Ishikawa (cell line): Measurements from ENCODE around the gene PTPRD.

Experiments
- CEBPB ChIP-seq: IDR thresholded peaks from 2 replicates; pipeline ENCODE4 v1.6.1; 2012
- CREB1 ChIP-seq: IDR thresholded peaks from 2 replicates; pipeline ENCODE4 v1.6.1; 2012; ENCODE audit warnings: low read depth
- EGR1 ChIP-seq: IDR thresholded peaks from 2 replicates; pipeline ENCODE4 v1.6.1; 2012
- EP300 ChIP-seq: IDR thresholded peaks from 2 replicates; pipeline ENCODE4 v1.6.1; 2012; ENCODE audit warnings: borderline replicate concordance
- FOXM1 ChIP-seq: IDR thresholded peaks from 2 replicates; pipeline ENCODE4 v1.6.1; 2012; ENCODE audit warnings: low read depth, borderline replicate concordance
- NFIC ChIP-seq: IDR thresholded peaks from 2 replicates; pipeline ENCODE4 v1.6.1; 2012
- RAD21 ChIP-seq: IDR thresholded peaks from 2 replicates; pipeline ENCODE4 v1.6.1; 2012; ENCODE audit warnings: low read depth
- TAF1 ChIP-seq: IDR thresholded peaks from 2 replicates; pipeline ENCODE4 v1.6.1; 2012; ENCODE audit warnings: low read depth, mild to moderate bottlenecking
- TCF12 ChIP-seq: IDR thresholded peaks from 2 replicates; pipeline ENCODE4 v1.6.1; 2012; ENCODE audit warnings: low read depth
- TEAD4 ChIP-seq: IDR thresholded peaks from 2 replicates; pipeline ENCODE4 v1.6.1; 2012
- YY1 ChIP-seq: IDR thresholded peaks from 2 replicates; pipeline ENCODE4 v1.6.1; 2012; ENCODE audit warnings: low read depth
- ZBTB7A ChIP-seq: IDR thresholded peaks from 2 replicates; pipeline ENCODE4 v1.6.1; 2012; ENCODE audit warnings: low read depth
- TF ChIP-seq, protein P1 (sequence below): IDR thresholded peaks from 2 replicates; pipeline ENCODE4 v1.6.1; 2012
- TF ChIP-seq, protein P2 (sequence below): IDR thresholded peaks from 2 replicates; pipeline ENCODE4 v1.6.1; 2012
- TF ChIP-seq, protein P3 (sequence below): IDR thresholded peaks from 2 replicates; pipeline ENCODE4 v1.6.1; 2012; ENCODE audit warnings: low read depth, mild to moderate bottlenecking

PTPRD gene

DNA sequence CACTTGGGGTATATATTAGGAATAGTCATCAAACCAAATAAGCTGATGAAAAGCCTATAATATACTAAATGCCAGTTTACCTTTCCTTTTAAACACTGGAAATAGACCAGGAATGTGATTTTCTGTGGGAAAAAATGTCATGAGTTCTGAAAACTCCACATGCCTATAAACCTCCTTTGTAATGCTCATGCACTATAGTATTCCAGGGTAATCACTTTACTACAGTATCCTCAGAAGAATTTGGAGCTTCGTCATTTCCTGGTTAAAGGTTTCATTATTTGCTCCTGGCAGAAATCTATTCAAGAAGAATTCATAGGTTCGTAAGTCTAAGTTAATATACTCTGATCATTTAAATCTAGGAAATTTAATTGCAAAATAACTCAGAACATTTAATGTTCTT lies 1736.5 kb downstream of the PTPRD start:
- TF ChIP-seq EP300 (no peak), CEBPB (no peak), NFIC (no peak)

DNA sequence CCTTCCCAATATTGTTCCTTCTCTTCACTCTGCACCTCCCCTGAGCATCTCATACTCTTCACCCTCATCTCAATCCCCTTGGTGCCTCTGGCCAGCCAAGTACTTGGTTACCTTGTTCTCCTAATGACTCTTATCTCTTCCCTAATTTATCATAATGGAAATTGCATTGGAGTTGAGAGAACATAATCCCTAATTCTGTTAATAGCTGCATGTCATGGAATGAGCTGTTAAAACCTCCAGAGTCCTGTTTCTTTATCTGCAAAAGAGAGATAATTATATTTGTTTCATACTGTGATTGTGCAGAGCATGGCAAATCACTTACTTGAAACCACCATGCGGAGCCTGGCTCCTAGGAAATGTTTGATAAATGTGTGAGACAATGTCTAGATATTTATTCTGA lies 1738.3 kb downstream of the PTPRD start:
- TF ChIP-seq, protein P1, sequence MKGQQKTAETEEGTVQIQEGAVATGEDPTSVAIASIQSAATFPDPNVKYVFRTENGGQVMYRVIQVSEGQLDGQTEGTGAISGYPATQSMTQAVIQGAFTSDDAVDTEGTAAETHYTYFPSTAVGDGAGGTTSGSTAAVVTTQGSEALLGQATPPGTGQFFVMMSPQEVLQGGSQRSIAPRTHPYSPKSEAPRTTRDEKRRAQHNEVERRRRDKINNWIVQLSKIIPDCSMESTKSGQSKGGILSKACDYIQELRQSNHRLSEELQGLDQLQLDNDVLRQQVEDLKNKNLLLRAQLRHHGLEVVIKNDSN: no peak
- TF ChIP-seq EGR1 (no peak), TCF12 (no peak), CREB1 (no peak), EP300 (no peak), YY1 (no peak), ZBTB7A (no peak), RAD21 (no peak), FOXM1 (no peak), TAF1 (no peak), CEBPB (no peak), TEAD4 (no peak), NFIC (no peak)
- TF ChIP-seq, protein P2, sequence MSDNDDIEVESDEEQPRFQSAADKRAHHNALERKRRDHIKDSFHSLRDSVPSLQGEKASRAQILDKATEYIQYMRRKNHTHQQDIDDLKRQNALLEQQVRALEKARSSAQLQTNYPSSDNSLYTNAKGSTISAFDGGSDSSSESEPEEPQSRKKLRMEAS: no peak

DNA sequence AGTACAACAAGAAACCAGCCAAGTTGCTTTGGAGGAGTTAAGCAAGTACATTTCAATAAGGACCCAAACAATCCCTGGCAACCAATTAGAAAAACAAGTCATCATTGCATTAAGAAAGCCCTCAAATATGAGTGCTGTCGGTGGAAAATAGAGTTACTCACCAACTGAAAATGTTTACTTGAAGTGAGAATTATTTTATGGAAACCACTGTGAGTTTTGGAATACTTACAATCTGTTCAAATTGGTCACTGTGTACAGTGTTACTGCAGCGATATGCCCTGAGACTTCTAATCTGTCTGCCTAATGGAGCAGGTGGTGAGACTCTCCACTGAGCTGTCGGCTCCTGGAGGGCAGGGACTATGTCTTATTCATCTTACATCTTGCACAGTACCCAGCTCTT lies 1740.0 kb downstream of the PTPRD start:
- TF ChIP-seq TCF12: no peak
- no peak for TF ChIP-seq CEBPB
- TF ChIP-seq EP300: no peak
- no peak for TF ChIP-seq EGR1
- TF ChIP-seq TAF1: no peak
- TF ChIP-seq, protein P2: no peak
- TF ChIP-seq, protein P1: no peak
- TF ChIP-seq RAD21: no peak
- TF ChIP-seq YY1: no peak
- TF ChIP-seq ZBTB7A: no peak
- TF ChIP-seq CREB1: no peak
- TF ChIP-seq FOXM1: no peak
- TF ChIP-seq, protein P3, sequence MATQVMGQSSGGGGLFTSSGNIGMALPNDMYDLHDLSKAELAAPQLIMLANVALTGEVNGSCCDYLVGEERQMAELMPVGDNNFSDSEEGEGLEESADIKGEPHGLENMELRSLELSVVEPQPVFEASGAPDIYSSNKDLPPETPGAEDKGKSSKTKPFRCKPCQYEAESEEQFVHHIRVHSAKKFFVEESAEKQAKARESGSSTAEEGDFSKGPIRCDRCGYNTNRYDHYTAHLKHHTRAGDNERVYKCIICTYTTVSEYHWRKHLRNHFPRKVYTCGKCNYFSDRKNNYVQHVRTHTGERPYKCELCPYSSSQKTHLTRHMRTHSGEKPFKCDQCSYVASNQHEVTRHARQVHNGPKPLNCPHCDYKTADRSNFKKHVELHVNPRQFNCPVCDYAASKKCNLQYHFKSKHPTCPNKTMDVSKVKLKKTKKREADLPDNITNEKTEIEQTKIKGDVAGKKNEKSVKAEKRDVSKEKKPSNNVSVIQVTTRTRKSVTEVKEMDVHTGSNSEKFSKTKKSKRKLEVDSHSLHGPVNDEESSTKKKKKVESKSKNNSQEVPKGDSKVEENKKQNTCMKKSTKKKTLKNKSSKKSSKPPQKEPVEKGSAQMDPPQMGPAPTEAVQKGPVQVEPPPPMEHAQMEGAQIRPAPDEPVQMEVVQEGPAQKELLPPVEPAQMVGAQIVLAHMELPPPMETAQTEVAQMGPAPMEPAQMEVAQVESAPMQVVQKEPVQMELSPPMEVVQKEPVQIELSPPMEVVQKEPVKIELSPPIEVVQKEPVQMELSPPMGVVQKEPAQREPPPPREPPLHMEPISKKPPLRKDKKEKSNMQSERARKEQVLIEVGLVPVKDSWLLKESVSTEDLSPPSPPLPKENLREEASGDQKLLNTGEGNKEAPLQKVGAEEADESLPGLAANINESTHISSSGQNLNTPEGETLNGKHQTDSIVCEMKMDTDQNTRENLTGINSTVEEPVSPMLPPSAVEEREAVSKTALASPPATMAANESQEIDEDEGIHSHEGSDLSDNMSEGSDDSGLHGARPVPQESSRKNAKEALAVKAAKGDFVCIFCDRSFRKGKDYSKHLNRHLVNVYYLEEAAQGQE: no peak
- no peak for TF ChIP-seq TEAD4
- TF ChIP-seq NFIC: no peak

DNA sequence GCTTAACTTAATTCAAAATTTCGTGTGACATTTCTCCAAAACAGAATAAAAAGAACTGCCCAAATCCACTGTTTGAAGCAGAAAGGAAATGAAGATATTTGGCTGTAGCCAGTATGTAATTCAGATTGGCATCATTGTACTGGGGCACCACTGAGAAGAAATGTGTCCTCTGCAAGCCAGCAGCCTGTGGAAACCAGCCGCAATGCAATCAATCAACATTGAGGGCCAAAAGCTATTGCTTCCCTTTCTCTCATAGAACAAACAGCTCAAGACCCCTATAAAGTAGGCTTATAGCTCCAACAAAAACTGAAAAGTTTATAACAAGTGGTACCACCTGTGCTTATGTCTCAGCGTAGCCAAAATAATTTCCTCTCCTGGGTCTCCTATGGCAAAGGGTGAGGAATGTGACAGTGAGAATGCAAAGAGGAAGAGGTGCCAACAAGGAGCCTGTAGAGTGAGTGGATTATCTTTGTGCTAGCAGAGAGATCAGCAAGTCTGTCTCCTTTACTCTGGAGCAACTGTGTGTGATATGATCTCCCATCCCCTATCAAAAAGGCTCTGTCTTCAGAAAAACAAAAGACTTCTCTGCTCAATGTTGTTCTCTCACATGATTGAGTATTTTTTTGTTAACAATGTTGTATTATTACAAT lies 1740.9 kb downstream of the PTPRD start:
- TF ChIP-seq, protein P2: no peak
- TF ChIP-seq, protein P1: no peak
- TF ChIP-seq TAF1 (no peak), TCF12 (no peak)

DNA sequence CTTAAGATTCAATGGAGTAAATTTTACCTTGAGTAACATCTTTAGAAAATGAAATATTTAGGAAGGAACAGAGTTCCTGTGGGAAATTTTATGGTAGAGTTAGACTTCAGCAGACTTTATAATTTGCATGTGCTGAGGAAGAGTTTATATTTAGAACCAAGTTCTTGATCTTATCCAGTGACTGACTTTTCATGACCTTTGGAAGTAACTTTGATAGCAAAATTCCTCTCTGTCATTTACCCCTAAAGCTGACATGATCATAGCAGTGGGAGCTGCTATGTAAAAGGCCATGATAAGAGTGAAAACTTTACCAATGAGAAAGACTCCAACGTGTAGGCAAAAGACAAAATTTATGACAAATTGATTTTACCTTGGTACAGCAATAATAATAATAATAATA lies 1741.4 kb downstream of the PTPRD start:
- no peak for TF ChIP-seq NFIC
- no peak for TF ChIP-seq YY1
- no peak for TF ChIP-seq ZBTB7A
- TF ChIP-seq RAD21: no peak
- TF ChIP-seq, protein P3: no peak
- TF ChIP-seq CEBPB: no peak
- no peak for TF ChIP-seq TAF1

DNA sequence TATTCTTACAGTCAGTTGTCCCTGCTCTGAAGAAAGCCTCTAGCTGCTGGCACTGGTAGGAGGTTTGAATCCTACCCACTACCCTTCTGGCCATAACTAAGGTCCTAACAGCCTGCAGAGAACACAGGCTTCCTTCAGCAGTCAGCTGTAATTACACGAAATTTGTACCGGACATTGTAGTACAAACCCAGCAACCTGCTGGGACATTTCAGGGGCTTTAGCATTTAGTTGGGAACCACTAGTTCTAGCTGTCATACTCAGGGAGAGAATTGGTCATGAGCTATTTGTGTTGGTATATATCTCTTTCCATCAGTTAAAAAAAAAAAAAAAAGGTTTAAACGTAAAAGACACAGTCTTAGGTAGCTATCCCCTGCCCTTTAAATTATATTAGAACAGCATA lies 1743.0 kb downstream of the PTPRD start:
- TF ChIP-seq ZBTB7A (no peak), CEBPB (no peak), RAD21 (no peak), FOXM1 (no peak), TEAD4 (no peak), TAF1 (no peak), CREB1 (no peak), TCF12 (no peak), YY1 (no peak), EP300 (no peak), EGR1 (no peak), NFIC (no peak)
- TF ChIP-seq, protein P3: no peak
- TF ChIP-seq, protein P1: no peak
- TF ChIP-seq, protein P2: no peak
